GM19324 (cell line): ENCODE measurements around the gene WRAP53.
"Not testable (repeated sequence)": the region's sequence is repeated elsewhere in the genome, so short reads cannot be mapped to it uniquely, and the experiment has no call there.

Experiments
- ATAC-seq: cut with Tn5 transposase; IDR thresholded peaks from one replicate; pipeline ENCODE4 v1.9.1; 2021; ENCODE audit warnings: mild to moderate bottlenecking, moderate library complexity; ENCODE audit not compliant: unreplicated experiment, low FRiP score

WRAP53 gene

GRCh38 chr17:7687908-7688807 lies at the start of gene WRAP53:
Gene WRAP53 (plus strand): TSS chr17:7688477. CDS start chr17:7688649, 172 bp downstream.
- ATAC-seq: peak; percentile 64

- ATAC-seq: no peak
Measured at GRCh38 chr17:7640783-7641182, 47.5 kb upstream of the WRAP53 start.

GRCh38 chr17:7641635-7642034 lies 46.6 kb upstream of the WRAP53 start:
- not testable (repeated sequence) for ATAC-seq

- no peak for ATAC-seq
Measured at GRCh38 chr17:7644775-7645174, 43.5 kb upstream of the WRAP53 start.

- no peak for ATAC-seq
Measured at GRCh38 chr17:7646457-7646856, 41.8 kb upstream of the WRAP53 start.

- ATAC-seq: no peak
Measured at GRCh38 chr17:7647018-7647417, 41.3 kb upstream of the WRAP53 start.

- ATAC-seq: no peak
Measured at GRCh38 chr17:7650509-7651096, 37.7 kb upstream of the WRAP53 start, which contains the start of gene ATP1B2. Gene ATP1B2 (plus strand): TSS chr17:7650926. CDS start chr17:7651519, 593 bp downstream.

GRCh38 chr17:7651097-7651664 lies 37.1 kb upstream of the WRAP53 start:
- ATAC-seq: no peak

- ATAC-seq: no peak
Measured at GRCh38 chr17:7651665-7652387, 36.5 kb upstream of the WRAP53 start.

- ATAC-seq: no peak
Measured at GRCh38 chr17:7652388-7653356, 35.6 kb upstream of the WRAP53 start.

- ATAC-seq: no peak
Measured at GRCh38 chr17:7654832-7655540, 33.3 kb upstream of the WRAP53 start.

- ATAC-seq: no peak
Measured at GRCh38 chr17:7655541-7655840, 32.8 kb upstream of the WRAP53 start.

- ATAC-seq: no peak
Measured at GRCh38 chr17:7656958-7657609, 31.2 kb upstream of the WRAP53 start.

GRCh38 chr17:7667656-7668406 lies 20.4 kb upstream of the WRAP53 start:
- ATAC-seq: no peak

GRCh38 chr17:7668482-7668881 lies 19.8 kb upstream of the WRAP53 start:
- no peak for ATAC-seq

GRCh38 chr17:7673239-7673638 lies 15.0 kb upstream of the WRAP53 start:
- no peak for ATAC-seq

GRCh38 chr17:7674934-7675333 lies 13.3 kb upstream of the WRAP53 start:
- no peak for ATAC-seq

- no peak for ATAC-seq
Measured at GRCh38 chr17:7676533-7676932, 11.7 kb upstream of the WRAP53 start.
